Measurements from ENCODE around the gene DRAXIN. TPM values are rescaled to one million over a fixed set of nuclear protein-coding genes. Genes with fewer than 3 reads are reported as not detected.

Gene DRAXIN
- polyA plus RNA-seq, 1 of the 3 experiments (the other 2 are of a cell fraction): 0.97 TPM

GRCh38 chr1:11721311-11721710 lies 29.8 kb downstream of the DRAXIN start:
- Histone ChIP-seq H3K9ac (no peak overlapping the region), H3F3A (replicated peaks; ENCODE audit: insufficient read depth) (no peaks in the 10 kb centered on the region), H2AFZ (ENCODE audit: low read depth) (no peak overlapping the region), H3K79me2 (ENCODE audit: insufficient read depth) (no peaks in the 10 kb centered on the region), H4K20me1 (ENCODE audit: insufficient read depth) (no peaks in the 10 kb centered on the region), H3K4me3 (ENCODE audit: low read depth in 2 of 2, low read length in 1 of 2) (no peak overlapping the region), H3K36me3 (replicated peaks in 1 of 2; ENCODE audit: control insufficient read depth in 1 of 2, insufficient read depth in 2 of 2, low read length in 1 of 2) (no peaks in the 10 kb centered on the region), H3K4me2 (no peak overlapping the region), H3K9me3 (no peaks in the 10 kb centered on the region), H3K27me3 (ENCODE audit: insufficient read depth) (no peaks in the 10 kb centered on the region; the same call in 1 of the 2 replicates), H3K4me1 (ENCODE audit: control insufficient read depth in 1 of 2, insufficient read depth in 2 of 2, low read depth in 1 of 2, low read length in 1 of 2) (peaks cover 0 to 4% of the 10 kb centered on the region in 2 experiments; a peak in 1 of 4 replicates), H3K9me2 (no peaks in the 10 kb centered on the region), H3K27ac (ENCODE audit: low read depth in 2 of 2, low read length in 1 of 2) (no peak overlapping the region)
- ChIA-PET CTCF (interaction anchor here (1.3 to 8.6 kb wide), 7 partner anchors 14 to 684 kb away, joined by 6 to 205 read pairs (median 54); partner anchors contain the start of genes AGTRAP, FBXO2, FBXO44 and FBXO6), POLR2A (no interaction called here)
- 51% methylated on average over 4 of the region's 4 CpGs for WGBS (ENCODE audit: low lambda C conversion rate)
- DNase-seq: no peak
- TF ChIP-seq NFIC (IDR thresholded peaks at IDR 0.05; ENCODE audit: borderline replicate concordance): no peak
- TF ChIP-seq MXI1 (IDR thresholded peaks at IDR 0.05; ENCODE audit: low read depth, low read length): no peak
- TF ChIP-seq RCOR1 (IDR thresholded peaks at IDR 0.05; ENCODE audit: low read length): no peak
- TF ChIP-seq MEF2A (IDR thresholded peaks at IDR 0.05; ENCODE audit: borderline replicate concordance, low read depth): no peak
- no peak for TF ChIP-seq IRF3 (IDR thresholded peaks at IDR 0.05; ENCODE audit: low read depth, low read length)
- no peak for TF ChIP-seq RFX5 (IDR thresholded peaks at IDR 0.05; ENCODE audit: low read length)
- TF ChIP-seq ZBTB33 (IDR thresholded peaks at IDR 0.05; ENCODE audit: borderline replicate concordance, low read depth): no peak
- TF ChIP-seq USF2 (IDR thresholded peaks at IDR 0.05; ENCODE audit: borderline replicate concordance, low read depth, low read length): no peak
- TF ChIP-seq TAF1 (IDR thresholded peaks at IDR 0.05; ENCODE audit: borderline replicate concordance, low read depth, low read length): no peak
- TF ChIP-seq RXRA (IDR thresholded peaks at IDR 0.05; ENCODE audit: borderline replicate concordance, low read depth): no peak
- no peak for TF ChIP-seq NRF1 (IDR thresholded peaks at IDR 0.05; ENCODE audit: low read depth, low read length)
- TF ChIP-seq FOXJ3 (CRISPR knock-in tag; IDR thresholded peaks at IDR 0.05): no peak
- no peak for TF ChIP-seq FOSL2 (IDR thresholded peaks at IDR 0.05; ENCODE audit: borderline replicate concordance, low read depth)
- TF ChIP-seq FOXM1 (IDR thresholded peaks at IDR 0.05; ENCODE audit: low read depth): no peak

All from SK-N-SH (cell line).